ENCODE data around the gene NR2F1.

Gene NR2F1

DNA sequence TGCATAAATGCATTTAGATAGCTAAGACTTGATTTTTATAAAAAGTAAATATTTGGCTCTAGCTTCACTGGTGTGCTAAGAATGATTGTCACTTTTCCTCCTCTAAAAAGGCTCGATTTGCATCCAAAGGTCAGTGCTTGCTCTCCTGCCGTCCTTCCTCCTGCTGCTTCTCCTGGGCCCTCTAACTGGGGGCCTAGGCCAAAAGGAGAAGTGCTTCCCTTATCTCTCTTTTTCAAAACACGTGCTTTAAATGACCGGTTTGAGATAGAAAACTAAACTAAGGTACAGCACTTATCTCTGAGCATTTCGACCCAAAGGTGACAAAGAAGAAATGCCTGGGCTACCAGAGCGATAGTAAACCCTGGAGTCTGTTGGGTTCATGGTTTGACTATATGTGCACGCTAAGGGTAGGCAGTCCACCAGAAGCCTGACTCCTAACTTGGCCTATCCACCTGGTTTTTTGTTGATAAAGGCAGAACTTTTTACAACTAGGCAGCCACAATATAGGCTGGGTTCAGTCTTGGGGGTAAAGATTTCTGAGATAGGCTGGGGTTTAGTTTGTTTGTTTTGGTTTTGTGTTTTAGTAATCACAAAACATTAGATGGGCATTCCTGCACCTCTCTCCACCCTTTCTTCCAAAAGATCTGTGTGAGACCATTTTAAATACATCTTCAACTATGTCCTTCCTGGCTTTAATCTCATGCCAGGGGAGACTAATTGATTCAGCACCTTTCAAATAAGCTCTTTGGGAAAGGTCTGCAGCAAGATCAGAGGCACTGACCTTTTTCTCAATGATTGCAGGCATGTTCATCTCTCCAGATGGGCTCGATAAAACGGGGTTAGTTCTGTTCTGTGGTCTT is 5.8 kb upstream of the NR2F1 start:
- no peak for FAIRE-seq
- DNase-seq (ENCODE audit: extremely low spot score, insufficient read length, low read depth), result no peak

DNA sequence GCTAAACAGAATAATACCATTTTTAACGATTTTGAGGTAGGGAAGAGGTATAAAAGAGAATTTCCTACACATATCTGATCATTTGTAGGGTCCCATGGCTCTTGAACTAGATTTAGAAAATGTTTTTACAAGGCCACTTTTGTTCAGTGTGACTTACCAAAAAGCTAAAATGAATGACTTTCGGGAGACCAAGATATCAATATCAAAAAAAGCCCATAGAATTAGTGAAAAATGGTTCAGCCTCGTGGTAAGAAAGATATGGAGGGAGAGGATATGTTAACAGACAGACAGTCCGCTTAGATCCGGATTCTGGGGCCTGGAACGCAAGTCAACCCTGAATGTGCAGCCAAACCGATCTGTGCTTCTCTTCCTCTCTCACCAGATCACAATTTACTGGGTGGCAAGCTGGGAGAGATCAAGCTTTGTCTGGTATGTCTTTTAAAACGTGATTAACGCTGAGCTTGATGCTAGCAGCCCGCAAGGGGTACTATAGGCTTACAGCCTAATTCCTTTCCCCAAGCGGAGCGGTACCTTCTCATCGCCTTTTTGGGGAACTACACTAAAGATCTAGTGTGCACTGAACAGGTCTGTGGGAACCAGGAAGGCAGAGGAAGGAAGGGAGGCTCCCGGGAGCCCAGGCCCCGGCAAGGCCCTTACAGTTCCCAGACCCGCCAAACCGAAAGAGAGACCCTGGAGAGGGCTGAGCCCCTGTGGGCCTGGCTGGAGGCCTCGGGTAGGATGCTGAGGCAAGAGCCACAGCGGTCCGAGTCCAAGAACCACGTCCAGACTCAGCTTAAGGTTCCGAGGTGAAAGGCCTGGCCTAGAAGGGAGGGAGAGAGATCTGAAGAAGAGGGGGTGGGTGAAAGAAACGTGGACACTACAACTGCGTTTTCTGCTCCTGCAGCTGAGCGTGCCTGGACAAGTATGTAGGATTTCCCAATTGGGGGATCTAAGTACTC is 4.9 kb upstream of the NR2F1 start:
- DNase-seq (ENCODE audit: extremely low spot score, insufficient read length, low read depth) (no peak), FAIRE-seq (no peak)

DNA sequence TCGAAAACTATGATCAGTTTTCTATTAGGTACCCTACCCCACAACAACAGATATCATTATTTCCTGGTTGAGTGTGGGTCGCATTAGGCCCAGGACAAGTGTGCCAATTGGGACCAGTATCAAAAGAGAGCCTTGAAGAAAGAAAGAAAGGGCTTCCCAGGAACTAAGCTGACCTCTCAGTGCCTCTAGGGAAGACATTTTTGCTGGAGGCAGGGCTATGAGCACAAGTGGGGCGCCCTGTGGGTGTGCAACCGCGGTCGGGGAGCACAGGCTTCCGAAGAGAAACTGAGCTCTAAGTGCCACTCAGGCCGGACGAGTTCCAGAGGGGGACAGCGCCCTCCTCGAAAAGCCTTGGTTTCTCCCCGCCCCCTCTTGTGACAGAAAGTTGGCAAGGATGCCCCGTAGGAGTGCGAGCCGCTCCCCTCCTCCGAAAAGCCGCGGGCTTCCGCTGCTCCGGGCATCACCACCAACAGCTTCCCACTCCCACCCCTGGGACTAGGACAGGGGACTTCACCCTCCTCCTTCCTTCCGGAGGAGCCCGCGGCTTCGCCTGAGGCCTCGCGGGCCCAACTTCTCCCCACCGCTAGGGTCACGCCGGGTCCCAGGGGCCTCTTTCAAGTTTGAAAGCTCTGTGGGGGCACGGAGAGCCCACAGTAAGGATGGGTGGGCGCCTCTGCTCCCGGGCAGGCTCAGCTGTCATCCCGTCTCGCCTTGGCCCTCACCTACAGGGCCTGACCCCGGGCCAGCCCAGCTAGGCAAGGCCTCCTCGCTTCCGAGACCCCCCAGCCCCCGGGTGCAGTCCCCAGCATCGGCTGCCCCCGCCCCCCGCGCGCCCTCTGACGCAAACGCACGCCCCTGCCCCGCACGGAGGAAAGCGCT is 4.0 kb upstream of the NR2F1 start:
- DNase-seq (ENCODE audit: extremely low spot score, insufficient read length, low read depth) (no peak), FAIRE-seq (no peak)

DNA sequence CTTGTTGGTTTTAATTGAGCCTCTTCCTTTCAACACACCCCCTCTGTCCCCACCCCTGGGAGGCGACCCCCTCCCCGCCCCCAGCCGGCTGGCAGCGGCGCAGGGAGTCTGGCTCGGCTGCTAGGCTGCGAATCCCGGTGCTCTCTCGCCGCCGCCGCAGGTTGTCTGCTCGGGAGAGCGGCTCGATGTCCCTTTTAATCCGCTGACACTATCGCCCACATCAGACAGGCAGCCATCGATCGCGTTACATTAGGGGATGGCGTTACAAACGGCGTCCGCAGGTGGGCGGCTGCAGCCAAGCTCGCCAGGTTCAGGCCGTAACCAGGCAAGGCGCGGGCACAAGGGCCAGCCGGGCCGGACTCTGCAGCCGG is 3.3 kb upstream of the NR2F1 start:
- FAIRE-seq (no peak), DNase-seq (ENCODE audit: extremely low spot score, insufficient read length, low read depth) (no peak)

DNA sequence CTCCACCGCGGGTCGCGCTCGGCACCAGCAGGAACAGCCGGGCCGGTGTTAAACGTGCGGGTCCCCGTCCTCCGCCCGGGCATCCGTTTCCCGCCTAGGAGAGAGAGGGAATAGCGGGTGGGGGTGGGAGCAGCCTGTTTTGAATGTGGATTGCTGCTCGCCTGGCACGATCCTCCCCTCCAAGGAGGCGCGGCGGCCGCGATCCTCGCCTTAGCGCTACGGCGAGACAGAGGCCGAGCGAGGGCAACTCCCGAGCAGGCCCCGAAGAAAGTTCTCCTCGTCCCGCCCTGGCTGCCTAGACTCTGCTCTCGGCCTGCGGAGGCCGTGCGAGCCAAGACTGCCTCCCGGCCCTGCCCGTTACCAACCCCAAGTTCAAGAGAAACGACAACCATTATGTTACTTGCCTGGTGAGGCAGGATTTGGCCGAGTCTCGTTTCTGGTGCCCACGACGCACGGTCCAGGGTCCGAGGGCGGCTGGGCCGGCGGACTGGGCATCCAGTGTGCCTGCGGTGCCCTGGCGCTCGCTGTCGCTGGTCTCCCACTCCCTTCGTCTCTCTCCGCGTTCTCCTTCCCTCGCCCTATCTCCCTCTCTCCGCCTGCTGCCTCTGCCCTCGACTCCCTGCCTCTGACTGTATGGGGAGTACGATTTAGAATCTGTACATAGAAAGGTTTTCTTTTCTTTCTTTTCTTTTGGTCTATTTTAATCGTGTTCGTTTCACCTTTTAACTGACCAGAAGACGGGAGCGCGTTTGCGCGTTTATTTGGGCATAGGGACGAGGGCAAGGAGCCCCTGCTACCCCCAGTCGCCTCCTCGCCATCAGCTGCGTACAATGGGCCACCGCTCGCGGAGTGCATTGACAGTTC is 2.7 kb upstream of the NR2F1 start:
- FAIRE-seq (no peak), DNase-seq (ENCODE audit: extremely low spot score, insufficient read length, low read depth) (no peak)

DNA sequence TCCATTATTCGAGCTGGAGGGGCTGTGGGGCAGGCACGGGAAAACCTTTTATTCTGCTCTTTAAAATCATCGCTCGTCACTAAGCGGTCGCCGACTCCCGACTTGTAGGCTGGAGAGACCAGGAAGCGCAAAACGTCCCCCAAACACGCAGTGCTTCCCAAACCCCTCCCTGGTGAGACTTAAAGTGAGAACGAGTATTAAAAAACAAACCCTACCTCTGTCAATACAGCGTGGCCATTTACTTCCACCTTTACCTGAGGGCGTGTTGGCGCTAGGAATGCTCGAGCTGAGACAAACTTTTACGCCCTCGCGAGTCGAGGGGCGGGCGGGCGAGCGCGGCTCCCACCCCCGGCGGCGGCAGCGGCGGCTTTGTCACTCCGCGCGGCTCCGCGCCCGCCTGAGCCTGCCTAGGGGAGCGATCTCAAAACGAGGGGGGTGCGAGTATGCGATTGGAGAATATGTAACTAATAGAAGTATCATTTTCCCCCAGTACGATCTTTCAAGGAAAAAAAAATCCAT is 2.0 kb upstream of the NR2F1 start, which contains the start of gene NR2F1-AS1:
NR2F1-AS1 (minus strand) TSS at position 293 of the 519 bp plus-strand sequence.
- DNase-seq (ENCODE audit: extremely low spot score, insufficient read length, low read depth) (no peak), FAIRE-seq (no peak)

DNA sequence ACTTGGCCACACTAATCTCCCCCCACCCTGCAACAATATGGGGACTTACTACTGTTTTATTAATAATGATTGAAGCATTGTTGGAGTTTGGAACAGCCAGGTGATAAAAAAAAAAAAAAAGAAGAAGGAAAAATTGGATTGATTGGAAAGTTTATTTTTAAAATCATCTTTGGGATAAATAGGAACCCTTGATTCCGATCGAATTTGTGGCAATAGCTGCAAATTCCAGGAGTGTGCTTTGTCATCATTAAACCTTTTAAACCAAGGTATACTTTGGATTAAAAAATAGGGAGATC is 907 bp upstream of the NR2F1 start:
- FAIRE-seq (no peak), DNase-seq (ENCODE audit: extremely low spot score, insufficient read length, low read depth) (no peak)

DNA sequence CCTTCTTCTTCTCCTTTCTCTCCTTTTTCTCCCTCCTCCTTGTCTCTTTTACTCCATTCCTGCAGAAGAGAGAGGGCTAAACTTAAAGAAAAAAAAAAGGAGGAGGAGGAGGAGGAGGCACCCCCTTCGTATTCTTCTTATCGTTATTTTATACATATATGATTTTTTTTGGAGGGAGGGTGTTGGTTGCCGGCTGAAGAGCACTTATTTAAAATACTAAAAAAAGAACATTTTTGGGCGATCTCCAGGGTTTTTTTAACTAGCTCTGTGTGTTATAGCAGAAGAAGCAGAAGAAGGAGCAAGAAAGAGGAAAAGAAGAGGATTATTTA is 381 bp downstream of the NR2F1 start:
- FAIRE-seq, result no peak
- no peak for DNase-seq (ENCODE audit: extremely low spot score, insufficient read length, low read depth)

DNA sequence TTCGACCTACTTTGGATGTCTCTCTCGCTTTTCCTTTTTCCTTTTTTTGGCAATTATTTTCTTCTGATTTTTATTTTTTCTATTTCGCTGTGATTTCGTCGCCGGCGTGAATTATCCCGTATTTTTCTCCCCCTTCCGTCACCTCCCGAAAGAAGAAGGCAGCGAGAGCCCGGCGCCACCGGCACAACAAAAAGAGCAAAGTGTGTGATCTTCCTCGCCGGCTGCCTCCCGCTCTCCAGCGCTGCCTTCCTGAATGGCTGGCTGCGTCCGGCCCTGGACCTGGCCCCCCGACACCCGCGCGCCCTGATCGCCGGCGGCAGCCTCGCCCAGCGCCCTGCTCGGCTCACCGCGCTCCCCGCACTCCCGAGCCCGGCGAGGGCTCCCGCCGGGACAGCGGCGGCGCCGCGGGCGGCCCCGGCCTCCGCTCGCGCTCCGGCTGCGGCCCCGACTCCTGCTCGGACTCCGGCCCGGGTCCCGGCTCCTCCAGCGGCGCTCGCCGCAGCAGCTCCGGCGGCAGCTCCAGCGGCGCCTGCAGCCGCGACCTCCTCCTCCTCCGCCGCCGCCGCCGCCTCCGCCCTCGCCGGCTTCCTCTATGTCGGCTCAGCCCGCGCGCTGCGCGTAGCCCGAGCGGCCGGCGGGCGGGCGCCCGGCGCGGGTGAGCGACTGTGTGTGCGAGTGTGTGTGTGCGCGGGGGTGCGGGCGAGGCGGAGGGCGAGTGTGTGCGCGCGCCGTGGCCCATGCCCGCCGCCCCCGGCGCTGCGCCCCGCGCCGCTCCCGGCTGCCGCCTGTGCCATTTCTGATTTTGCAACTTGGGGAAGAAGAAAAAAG is 960 bp downstream of the NR2F1 start:
- FAIRE-seq (no peak), DNase-seq (ENCODE audit: extremely low spot score, insufficient read length, low read depth) (no peak)

DNA sequence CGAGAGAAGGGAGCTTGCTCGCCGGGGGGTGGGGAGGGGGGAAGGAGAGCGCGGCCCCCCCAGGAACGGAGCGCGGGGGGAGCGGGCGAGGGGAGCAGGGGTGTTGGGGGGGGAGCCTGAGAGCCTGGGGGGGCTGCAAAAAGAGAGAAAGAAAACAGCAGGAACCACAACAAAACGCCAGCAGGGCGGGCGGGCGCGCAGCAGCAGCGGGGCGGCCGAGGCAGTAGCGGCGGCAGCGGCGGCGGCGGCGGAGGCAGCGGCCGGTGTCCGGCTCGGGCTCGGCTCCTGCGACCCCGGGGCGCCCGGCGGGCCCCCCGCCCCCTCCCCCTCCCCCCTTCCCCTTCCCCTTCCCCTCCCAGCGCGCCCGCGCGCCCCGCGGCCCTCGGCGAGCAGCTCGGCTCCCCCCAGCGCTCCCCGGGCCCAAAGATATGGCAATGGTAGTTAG is 1.6 kb downstream of the NR2F1 start:
- no peak for FAIRE-seq
- no peak for DNase-seq (ENCODE audit: extremely low spot score, insufficient read length, low read depth)

DNA sequence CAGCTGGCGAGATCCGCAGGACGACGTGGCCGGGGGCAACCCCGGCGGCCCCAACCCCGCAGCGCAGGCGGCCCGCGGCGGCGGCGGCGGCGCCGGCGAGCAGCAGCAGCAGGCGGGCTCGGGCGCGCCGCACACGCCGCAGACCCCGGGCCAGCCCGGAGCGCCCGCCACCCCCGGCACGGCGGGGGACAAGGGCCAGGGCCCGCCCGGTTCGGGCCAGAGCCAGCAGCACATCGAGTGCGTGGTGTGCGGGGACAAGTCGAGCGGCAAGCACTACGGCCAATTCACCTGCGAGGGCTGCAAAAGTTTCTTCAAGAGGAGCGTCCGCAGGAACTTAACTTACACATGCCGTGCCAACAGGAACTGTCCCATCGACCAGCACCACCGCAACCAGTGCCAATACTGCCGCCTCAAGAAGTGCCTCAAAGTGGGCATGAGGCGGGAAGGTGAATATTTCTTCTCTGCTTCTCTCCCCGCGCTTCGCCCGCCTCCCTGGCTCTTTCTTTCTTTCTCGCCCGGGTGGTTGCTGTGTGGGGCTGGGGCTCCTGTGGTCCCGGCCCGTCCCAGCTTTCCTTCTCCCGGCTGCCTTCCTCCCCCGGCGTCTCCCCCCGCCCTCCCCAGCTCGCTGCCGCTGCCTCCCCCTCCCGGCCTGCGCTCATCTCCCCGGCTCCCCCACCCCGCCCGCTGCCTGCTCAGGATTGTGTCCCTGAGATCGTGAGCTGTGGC is 2.2 kb downstream of the NR2F1 start:
- DNase-seq (ENCODE audit: extremely low spot score, insufficient read length, low read depth), result no peak

DNA sequence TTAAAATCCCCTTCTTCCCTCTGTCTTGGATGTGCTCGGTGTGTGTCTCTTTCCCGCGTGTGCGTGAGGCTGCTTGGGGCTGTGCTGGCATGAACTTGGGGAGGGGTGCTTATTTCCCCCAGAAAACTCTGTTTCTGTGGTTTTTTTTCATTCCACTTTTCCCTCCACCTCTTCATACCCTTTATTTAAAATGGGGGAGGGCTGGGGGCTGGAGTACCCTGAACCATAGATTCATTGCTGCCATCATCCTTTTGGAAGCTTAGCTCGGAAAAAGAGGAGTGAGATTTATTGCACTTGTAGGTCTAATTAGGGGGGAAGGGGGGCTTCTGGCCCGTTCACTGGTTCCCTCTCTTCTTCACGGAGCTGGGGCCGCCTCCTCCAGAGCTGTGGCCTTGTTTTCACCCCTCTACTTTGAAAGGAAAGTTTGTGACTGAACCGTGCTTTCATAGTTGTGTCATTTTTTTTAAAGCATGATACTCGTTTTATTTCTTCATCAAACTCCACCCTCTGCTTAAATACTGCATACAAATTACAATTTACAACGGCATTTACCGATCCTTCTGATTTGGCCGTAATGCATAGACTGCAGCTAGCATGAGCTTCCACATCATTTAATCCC is 2.9 kb downstream of the NR2F1 start:
- DNase-seq (ENCODE audit: extremely low spot score, insufficient read length, low read depth) (no peak), FAIRE-seq (no peak)

More for the DNA sequence above, 2.2 kb downstream of the NR2F1 start:
- FAIRE-seq, result no peak

DNA sequence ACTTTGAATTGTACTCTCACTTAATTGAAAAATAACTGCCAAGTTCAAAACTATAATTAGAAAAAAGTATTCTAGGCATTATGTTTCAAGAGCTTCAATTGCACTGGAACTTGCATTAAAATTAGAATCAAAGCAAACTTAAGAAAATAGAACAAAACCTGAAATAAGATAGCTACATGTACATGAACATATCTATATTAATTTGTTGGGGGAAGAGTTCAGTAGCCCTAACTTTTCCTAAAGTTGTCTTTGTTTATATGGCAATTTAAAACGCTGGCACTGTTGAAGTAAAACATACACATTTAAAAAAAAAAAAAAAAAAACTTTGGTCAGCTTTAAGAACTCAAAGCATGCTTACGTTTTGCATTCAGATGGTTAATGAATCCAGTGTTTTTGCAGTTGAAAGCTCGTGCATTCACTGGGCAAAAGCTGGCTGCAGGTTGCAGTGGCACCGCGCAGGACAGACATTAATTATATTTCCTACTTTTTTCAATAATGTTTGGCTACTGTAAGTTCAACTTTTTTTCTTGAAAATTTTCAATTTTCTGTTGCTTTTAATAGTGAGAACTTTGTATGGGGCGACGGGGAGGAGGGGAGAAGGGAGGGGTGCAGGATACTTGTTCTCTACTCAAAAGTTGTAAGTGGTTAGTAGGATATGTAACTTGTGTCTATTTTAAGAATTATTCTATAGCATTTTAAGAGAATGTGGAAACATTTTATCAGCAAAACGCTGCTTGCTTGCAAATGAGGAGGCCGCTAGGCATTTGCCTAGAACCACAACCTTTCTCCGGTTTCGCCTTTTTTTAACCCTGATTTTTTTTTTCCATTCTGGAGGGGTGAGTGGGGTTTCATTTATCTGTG is 3.9 kb downstream of the NR2F1 start:
- FAIRE-seq, result no peak

DNA sequence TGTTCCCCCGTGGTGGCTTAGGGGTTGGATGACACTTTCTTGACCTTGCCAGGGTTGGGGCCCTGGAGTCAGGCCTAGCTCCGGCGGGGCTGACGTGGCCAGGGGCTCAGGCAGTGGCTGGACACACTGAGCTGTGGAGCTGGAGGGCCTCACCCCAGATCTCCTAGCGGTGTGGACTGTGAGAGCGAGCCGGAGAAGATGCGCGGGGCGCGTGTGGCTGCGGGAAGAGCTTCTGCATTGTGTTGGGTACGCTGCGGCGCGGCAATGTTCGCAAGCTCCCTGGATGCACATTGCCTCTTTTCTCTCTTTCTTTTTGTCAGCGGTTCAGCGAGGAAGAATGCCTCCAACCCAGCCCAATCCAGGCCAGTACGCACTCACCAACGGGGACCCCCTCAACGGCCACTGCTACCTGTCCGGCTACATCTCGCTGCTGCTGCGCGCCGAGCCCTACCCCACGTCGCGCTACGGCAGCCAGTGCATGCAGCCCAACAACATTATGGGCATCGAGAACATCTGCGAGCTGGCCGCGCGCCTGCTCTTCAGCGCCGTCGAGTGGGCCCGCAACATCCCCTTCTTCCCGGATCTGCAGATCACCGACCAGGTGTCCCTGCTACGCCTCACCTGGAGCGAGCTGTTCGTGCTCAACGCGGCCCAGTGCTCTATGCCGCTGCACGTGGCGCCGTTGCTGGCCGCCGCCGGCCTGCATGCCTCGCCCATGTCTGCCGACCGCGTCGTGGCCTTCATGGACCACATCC is 4.8 kb downstream of the NR2F1 start:
- DNase-seq (ENCODE audit: extremely low spot score, insufficient read length, low read depth), result no peak

More for the DNA sequence above, 3.9 kb downstream of the NR2F1 start:
- no peak for DNase-seq (ENCODE audit: extremely low spot score, insufficient read length, low read depth)

DNA sequence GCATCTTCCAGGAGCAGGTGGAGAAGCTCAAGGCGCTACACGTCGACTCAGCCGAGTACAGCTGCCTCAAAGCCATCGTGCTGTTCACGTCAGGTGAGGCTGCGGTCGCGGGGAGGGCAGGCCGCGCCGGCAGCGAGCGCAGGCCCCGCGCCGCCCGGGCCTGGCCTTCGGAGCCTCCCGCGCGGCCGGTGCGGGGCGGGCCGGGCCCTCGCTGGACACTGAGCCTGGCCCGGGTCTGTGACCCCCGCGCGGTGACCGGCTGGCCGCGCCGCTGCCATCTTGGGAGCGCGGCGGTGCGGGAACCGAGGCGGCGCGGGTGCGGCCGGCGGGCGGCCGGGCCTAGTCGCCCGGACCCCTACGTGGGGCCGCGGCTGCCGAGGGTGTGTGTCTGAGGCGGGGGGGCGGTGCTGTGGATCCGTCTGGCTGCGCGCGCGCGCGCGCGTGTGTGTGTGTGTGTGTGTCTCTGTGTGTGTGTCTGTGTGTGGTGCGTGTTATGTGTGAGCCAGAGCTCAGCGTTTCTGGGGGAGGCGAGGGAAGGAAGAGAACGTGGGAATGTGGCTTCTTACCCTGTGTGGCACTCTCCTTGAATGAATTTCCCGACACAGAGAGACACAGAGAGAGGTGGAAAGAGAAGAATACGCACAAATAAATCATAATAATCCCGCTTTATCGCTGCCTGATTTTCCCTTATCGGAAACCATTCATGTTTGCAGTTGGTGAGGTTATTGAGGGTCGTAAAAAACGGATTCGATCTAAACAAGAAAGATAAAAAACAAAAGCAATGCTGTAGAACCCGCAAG is 5.5 kb downstream of the NR2F1 start:
- FAIRE-seq (no peak), DNase-seq (ENCODE audit: extremely low spot score, insufficient read length, low read depth) (no peak)

More for the DNA sequence above, 4.8 kb downstream of the NR2F1 start:
- FAIRE-seq, result no peak

Measured in GM18507 (cell line).